HG03520 (cell line): ENCODE measurements around the gene ZNF414.

Source experiments
- ATAC-seq: cut with Tn5 transposase; IDR thresholded peaks from one replicate; pipeline ENCODE4 v1.9.1; 2021; ENCODE audit warnings: mild to moderate bottlenecking, moderate library complexity; ENCODE audit not compliant: unreplicated experiment

ZNF414 gene

DNA sequence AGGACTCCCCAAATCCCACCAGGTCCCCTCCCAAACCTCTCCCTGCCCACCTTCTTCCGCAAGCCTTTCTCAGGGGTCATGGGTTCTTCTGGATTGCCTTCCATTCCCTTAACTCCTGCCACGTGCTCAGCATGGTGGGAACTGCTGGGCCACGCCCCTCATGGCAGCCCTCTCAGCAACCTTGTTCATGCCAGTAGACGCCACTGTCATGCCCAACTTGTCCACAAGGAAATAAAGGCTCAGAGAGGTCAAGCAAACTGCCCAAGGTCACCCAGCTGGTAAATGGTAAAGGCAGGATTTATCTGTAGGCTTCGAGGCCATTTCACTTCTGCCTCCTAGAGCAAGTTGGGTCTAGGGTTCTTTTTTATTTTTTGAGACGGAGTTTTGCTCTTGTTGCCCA is 22.4 kb downstream of the ZNF414 start:
- ATAC-seq: no peak

DNA sequence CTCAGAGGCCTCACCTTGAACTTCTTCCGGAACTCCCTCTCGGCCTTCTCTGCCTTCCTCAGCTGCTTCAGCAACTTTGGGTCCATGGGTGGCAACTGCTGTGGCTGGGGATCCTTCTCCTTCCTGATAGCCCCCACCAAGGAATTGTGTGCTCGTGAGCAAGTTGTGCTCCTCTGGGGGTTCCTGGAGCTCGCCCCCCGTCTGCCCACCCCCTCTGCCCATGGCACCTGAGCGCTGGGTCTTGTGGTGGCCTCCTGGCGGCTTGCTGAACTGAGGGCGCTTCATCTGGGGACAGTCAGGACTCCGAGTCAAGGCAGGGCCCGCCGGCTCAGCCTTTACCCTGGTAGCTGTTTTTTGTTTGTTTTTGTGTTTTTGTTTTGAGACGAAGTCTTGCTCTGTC is 23.1 kb downstream of the ZNF414 start:
- ATAC-seq: no peak

DNA sequence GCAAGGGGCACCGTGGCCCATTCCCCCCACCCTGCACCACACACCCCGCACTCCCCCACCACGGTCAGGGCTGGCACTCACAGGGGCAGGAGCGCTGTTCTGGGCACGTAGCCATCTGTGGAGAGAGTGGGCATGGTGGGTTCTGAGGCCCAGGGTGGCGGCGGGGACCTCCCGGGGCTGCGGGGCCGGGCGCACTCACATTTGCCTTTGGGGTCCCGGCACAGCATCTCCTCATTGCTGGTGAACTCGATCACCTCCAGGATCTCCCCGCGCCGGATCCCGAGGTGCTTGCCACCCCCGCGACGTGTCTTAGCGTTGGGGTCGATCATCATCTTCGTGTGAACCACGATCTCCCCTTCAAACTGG is 23.6 kb downstream of the ZNF414 start:
- no peak for ATAC-seq

DNA sequence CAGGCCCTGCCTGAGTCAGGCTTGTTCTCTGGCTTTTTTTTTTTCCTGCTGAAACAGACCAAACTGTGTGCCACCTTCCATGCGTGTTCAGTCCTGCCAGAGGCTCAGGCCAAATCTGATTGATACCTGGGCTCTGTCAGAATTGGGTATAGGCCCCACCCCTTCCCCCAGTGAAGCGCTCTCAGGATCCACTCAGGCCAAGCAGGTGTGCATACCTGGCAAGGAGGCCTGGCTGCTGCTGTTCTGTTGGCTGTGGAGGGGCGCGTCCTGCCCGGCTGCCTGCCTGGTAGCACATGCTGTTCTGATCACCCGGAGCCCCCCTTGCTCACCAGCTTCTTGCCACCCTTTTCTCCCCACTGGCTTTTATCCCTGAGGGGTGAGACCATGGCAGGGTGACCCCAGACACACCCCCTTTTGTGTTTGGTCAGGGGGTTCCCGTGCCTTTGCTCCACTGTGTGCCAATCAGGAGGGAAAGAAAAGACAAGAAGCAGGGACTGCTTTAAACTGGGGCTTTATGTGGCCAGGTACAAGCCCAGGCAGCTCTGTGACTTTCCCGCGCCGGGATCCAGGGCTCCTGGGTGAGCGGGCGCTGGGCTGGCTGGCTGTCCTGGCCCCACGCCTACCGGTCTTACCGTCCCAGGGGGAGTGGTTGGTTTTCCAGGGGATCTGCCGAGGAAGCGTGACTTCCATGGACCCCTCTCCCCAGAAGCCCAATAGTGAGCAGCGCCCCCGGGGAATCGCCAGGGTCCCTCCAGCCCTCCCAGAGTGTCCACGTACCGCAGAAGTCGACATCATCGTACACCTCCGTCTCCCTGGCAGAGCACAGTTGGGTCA is 24.2 kb downstream of the ZNF414 start:
- ATAC-seq: no peak

DNA sequence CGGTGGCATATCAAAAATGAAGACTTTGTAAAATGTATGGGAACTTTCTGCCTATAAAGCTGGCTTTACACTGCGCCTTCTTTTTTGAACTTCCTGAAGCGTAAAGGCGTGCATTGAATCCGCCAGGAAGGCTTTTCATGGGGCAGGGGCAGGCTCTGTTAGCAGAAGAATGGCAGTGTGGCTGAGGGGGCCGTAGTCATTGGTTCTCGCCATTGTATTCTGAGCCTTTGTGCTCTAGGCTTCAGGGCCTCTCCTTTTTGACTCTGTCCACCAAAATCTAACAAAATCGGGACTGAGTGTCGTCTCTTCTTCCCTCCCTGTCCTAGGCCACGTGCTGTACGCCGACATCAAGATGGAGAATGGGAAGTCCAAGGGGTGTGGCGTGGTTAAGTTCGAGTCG is 25.6 kb downstream of the ZNF414 start:
- no peak for ATAC-seq

DNA sequence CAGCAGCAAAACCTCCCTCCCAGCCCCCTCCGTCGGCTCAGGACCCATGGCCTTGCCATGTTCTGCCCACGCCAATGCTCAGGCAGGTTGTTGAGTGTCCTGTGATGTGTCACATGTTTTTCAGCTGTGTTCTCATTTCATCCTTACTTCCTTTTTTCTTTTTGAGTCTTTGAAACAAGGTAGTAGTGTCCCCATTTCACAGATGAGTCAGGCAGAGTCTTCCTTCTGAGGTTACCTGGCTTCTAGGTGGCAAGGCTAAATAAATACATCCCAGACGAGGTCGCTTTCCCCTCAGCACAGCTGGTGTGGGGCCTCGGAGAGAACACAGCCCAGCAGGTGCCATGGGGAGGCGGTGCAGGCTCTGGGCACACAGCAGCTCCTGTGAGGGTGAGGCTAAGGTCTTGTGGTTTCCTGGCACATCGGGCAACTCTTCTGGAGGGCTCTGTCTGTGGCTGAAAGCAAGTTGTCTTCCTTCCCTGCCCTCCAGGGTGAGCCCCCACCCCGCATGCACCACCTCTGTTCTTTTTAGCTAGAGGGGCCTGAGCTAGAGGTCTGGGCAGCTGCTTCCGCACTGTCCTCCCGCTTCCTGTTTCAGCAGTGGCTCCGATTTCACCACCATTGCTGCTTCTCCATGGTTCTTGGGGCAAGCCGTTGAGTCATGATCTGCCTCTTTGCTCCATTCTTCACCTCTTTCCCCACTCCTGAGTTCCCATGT is 26.7 kb downstream of the ZNF414 start:
- ATAC-seq: no peak

DNA sequence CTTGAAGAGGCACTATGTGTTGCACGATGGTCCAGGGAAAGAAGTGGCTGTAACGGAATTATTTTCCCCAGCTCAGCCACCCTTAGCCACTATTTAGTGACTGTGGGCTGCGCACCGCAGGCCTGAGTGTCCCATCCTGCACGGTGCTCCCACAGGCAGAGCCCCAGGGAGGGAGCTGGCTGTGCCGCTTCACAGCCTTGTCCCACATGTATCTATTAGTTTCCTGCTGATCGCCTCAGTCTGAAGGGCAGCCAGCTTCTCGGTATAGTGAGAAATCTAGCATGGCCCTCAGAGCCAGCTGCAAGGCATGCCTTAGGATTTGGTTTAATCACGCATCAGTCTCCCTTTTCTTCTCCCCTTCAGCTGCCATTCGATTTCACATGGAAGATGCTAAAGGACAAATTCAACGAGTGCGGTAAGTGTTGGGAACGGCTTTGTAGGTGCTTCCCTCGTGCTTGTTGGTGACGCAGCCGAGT is 27.3 kb downstream of the ZNF414 start:
- no peak for ATAC-seq

DNA sequence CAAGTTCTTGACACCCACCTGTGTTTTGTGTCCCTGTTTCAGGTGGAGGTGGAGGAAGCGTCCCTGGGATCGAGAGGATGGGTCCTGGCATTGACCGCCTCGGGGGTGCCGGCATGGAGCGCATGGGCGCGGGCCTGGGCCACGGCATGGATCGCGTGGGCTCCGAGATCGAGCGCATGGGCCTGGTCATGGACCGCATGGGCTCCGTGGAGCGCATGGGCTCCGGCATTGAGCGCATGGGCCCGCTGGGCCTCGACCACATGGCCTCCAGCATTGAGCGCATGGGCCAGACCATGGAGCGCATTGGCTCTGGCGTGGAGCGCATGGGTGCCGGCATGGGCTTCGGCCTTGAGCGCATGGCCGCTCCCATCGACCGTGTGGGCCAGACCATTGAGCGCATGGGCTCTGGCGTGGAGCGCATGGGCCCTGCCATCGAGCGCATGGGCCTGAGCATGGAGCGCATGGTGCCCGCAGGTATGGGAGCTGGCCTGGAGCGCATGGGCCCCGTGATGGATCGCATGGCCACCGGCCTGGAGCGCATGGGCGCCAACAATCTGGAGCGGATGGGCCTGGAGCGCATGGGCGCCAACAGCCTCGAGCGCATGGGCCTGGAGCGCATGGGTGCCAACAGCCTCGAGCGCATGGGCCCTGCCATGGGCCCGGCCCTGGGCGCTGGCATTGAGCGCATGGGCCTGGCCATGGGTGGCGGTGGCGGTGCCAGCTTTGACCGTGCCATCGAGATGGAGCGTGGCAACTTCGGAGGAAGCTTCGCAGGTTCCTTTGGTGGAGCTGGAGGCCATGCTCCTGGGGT is 28.2 kb downstream of the ZNF414 start:
- no peak for ATAC-seq

DNA sequence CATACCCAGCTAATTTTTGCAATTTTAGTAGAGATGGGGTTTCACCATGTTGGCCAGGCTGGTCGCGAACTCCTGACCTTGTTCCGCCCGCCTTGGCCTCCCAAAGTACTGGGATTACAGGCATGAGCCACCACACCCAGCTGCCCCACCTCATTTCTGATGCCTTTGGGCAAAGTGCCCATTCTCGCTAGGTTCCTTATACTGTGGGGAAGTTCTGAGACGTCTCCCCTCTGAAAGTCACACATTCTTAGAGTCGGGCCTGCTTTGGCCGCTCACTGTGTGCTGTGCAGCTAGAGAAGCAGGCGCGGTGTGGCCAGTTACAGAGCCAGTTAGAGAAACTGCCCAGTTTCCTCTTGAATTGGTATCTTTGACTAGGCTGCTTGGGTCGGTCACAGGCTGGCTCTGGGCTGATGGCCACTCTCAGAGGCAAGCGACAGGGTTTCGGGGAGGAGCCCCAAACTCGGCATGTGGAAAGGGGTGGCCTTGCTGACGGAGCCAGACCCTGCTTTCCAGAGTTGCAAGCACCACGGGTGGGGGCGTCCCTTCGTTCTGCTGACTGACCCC is 29.6 kb downstream of the ZNF414 start:
- no peak for ATAC-seq

DNA sequence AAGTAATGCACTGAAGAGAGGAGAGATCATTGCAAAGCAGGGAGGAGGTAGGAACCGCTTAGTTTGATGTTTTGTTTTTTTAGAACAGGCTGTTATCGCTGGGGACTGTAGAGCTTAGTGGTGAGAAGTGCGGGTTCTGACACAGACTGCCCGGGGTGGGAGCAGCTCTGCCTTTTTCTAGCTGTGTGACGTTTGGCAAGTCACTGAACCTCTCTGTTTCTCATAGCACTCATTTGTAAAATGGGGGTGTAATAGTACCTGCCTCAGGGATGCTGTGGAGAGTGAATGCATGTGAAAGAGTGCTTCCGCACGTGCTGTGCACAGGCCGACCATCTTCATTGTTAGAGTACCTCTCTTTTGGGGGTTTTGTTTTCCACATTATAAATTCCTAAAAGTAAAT is 30.8 kb downstream of the ZNF414 start:
- no peak for ATAC-seq

DNA sequence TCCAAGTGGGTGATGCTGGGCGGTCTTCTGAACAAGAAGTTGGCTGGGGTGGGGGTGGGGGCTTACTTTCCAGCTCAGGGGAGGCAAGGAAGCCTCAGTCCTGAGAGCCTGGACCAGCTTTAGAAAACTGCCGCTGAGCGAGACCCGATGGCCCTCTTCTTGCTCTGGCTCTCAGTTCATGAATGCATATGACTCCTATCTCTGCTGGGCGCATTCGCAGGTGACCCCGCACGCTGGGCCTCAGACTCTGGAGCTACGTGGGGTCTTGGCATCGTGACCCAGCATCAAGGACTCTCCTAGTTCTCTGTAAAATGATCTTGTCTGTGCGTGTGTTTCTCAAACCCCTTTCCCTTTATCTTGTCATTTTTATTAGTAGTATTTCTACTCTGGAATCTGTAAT is 31.3 kb downstream of the ZNF414 start:
- ATAC-seq: no peak

DNA sequence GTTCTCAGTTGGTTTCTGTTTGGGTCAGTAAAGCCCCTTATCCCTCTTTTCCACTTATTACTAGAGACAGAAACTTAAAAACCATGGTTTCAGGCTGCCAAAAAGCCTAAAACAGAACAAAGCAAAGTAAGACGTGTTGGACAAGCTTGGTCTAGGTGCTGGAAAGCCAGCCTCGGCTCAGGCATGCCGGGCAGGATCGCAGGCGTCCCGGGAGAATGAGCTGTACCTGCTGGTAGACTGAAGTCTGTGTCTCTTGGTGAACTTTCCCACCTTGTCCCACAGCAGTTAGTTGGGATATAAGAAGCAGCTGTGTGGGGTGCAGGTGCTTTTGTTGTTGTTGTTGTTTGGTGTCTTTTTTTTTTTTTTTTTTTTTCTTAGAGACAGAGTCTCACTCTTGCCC is 32.4 kb downstream of the ZNF414 start:
- no peak for ATAC-seq

DNA sequence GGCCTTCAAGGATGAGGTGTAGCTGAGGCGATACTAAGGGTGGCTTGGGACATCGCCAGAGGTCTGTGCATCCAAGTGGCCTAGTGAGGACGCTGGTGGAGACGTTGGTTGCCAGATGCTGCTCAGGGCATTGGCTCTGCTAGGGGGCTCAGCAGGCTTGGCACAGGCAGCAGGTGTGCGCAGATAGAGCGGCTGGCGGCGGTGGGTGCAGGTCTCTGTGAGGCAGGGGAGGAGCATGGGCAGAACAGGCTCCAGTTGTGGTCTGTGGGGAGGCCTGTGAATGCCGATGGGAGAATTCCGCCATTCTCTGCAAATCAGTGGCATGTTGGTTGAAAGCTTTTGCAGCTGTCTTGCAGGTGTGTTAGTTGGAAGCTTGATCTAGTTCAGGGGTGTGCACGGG is 32.8 kb downstream of the ZNF414 start:
- ATAC-seq: no peak

DNA sequence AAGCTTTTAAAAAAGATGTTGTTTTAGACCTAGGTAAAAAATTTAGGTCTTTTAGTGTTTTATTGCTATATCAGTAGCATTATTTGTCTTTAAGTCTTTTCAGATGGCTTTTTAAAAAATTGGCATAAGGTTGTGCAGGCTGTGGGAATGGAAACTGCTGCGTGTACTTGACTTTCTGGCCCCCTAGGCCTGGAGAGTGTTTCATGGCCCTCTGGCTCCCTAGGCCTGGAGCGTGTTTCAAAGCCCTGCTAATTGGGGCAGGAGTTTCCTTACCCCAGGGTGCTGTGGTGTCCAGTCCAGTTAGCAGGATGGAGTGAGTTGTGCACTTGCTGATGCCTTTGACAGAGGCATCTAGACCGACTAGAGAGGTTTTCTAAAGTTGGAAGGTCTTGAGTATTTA is 35.4 kb downstream of the ZNF414 start:
- no peak for ATAC-seq

DNA sequence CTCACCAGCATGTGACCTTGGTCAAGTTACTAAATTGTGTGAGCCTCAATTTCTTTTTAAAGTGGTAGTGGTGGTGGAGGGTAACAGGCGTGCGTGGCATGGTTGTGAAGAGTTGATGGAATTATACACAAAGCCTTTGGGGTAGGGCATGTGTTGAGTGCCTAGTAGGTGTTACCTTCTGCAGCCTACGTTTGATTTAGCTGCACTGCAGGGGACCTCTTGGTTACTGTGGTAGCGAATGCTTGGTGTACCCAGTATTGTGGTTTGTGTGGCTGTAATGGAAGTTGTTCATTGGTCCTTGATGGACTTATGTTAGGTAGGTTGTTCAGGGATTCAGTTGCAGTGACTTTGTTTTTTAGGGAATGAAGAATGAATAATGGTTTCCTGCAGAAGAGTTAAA is 36.1 kb downstream of the ZNF414 start:
- no peak for ATAC-seq

DNA sequence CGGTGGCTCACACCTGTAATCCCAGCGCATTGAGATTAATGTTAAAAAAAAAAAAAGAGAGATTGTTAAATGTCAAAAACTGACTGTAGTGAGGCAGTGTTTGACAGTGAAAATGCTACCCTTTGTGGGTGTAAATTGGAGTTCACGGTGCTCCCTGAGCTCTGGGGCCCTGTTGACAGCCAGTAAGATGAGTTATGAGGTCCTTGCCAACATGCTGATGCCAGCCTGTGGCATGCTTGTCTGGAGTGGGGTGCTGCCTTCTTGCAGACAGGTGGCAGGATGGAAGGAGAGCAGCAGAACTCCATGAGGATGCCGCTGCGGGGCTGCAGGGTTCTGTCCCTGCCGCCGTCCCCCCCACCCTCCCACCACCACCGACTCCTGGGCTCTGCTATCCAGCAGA is 37.4 kb downstream of the ZNF414 start:
- no peak for ATAC-seq

DNA sequence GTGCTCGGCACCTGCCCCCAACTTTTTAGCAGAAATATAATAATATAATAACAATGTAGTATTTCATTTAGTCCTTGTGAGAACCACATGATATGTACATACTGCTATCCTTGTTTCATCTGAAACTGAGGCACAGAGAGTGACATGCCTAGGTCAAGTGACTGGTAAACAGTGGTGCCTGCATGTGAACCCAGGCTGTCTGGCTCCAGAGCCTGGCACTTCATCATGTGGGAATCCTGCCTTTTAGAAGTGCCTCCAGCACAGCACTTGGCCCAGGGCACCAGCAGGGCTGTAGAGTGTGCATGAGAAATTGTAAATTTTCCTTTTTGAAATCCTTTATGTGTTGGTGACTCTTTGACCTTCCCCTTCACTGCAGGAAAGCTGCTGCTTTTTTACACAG is 39.0 kb downstream of the ZNF414 start:
- ATAC-seq: no peak

DNA sequence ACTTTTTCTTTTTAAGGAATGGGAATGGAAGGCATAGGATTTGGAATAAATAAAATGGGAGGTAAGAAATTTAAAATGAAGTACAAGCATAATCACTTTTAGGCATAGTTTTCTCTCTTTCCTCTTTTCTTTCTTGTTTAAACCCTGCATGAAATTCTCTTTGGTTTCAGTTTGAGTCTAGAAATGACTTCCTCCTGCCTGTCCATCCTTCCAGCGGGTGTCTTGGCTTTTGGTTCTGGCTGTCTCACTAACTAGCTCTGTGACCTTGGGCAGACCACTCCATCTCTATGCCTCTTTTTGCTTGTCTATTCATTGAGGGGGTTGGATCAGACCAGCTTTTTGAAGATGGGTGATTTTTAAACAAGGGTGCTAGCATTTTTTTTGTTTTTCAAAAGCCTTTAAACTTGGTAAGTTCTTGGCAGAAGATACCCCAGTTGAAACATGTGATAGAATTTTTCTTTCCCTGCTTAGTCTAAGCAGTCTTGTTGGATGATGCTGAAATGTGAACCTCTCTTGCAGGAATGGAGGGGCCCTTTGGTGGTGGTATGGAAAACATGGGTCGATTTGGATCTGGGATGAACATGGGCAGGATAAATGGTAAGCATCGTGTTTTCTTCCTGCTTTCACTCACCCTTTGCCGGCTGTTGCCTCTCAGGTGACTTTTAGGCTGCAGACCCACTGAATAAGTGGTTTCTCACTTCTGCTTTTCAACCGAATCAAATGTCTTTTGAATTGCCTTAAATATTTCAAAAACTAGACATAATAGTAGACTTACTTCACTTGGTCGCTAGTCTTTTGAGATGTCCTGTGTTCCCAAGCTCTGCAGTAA is 40.1 kb downstream of the ZNF414 start:
- peak; percentile 55 for ATAC-seq

DNA sequence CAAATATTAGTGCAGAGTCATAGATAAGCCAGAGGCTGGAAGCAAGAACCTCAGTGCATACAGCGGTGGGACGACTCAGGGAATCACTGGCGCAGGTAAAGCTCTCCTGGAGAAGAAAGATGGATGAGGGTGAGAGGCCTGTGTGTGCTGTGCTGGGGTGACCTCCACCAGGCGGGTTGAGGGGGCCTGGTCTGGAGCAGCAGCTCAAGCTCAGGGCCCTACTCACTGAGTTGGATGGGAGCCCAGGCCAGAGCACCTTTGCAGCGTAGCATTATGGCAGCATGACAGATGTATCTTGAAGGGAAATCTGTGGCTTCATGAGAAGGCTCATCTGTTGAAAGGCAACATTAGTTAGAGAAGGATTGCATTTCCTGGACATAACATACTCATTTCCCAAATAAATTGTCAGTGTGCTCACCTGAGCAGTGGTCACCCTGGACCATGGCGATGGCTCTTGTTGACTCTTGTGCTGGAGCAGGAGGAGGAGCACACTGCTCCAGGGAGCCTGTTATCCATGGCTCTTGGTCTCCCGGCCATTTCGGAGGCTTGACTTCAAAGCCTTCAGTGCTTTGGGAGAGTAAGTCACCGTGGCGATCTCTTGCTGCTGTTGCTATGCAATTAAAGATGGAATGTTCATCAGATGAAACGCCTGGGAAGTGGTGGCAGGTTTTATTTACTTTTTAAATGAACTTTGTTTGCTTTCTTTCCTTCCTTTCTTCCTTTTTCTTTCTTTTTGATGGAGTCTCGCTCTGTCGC is 44.2 kb downstream of the ZNF414 start:
- no peak for ATAC-seq
